ELF-1 (cell line): ENCODE data around the gene EDEM3.
"Not testable (repeated sequence)": the region's sequence is repeated elsewhere in the genome, so short reads cannot be mapped to it uniquely, and the experiment has no call there.

ENCODE experiments used
- DNase-seq: peaks from one replicate; pipeline ENCODE4 v3.0.0-alpha.2; 2016; ENCODE audit warnings: low read depth, low spot score

EDEM3 gene, protein sequence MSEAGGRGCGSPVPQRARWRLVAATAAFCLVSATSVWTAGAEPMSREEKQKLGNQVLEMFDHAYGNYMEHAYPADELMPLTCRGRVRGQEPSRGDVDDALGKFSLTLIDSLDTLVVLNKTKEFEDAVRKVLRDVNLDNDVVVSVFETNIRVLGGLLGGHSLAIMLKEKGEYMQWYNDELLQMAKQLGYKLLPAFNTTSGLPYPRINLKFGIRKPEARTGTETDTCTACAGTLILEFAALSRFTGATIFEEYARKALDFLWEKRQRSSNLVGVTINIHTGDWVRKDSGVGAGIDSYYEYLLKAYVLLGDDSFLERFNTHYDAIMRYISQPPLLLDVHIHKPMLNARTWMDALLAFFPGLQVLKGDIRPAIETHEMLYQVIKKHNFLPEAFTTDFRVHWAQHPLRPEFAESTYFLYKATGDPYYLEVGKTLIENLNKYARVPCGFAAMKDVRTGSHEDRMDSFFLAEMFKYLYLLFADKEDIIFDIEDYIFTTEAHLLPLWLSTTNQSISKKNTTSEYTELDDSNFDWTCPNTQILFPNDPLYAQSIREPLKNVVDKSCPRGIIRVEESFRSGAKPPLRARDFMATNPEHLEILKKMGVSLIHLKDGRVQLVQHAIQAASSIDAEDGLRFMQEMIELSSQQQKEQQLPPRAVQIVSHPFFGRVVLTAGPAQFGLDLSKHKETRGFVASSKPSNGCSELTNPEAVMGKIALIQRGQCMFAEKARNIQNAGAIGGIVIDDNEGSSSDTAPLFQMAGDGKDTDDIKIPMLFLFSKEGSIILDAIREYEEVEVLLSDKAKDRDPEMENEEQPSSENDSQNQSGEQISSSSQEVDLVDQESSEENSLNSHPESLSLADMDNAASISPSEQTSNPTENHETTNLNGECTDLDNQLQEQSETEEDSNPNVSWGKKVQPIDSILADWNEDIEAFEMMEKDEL

GRCh38 chr1:184754476-184755225 is at the start of gene EDEM3:
Gene EDEM3, minus strand, starts transcription at chr1:184754858. Its CDS starts 212 bp downstream, at chr1:184754646.
- peak; percentile 100 for DNase-seq

DNA sequence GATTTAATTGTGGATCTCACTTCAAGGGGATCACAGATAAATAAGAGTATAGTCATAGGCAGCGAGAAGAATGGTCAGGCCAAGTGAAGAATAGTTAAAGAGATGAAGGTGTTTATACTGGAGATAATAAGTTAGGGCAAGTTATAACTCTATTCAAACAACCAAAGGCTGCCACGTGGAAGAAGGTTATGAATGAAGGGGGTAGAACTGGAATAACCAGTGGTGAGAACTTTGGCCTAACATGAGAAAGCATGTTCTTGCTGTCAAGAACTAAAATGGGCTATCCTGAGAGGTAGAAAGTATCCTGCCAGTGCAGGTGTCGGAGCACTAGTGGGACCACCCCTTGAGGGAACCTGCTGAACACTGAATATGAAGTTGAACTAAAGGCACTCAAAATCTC is 49.6 kb upstream of the EDEM3 start:
- no peak for DNase-seq

DNA sequence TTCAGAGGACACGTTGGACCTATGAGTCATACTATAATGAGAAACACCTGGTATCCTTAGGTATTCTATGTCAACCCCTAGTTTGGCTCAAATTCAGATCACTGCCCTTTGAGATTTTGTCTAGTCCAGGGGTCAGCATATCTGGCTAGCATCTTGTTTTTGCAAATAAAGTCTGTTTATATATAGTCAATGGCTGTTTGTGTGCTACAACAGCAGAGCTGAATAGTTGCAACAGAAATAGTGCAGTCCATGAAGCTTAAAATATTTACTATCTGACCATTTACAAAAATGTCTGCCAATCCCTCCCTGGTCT is 48.5 kb upstream of the EDEM3 start:
- no peak for DNase-seq

DNA sequence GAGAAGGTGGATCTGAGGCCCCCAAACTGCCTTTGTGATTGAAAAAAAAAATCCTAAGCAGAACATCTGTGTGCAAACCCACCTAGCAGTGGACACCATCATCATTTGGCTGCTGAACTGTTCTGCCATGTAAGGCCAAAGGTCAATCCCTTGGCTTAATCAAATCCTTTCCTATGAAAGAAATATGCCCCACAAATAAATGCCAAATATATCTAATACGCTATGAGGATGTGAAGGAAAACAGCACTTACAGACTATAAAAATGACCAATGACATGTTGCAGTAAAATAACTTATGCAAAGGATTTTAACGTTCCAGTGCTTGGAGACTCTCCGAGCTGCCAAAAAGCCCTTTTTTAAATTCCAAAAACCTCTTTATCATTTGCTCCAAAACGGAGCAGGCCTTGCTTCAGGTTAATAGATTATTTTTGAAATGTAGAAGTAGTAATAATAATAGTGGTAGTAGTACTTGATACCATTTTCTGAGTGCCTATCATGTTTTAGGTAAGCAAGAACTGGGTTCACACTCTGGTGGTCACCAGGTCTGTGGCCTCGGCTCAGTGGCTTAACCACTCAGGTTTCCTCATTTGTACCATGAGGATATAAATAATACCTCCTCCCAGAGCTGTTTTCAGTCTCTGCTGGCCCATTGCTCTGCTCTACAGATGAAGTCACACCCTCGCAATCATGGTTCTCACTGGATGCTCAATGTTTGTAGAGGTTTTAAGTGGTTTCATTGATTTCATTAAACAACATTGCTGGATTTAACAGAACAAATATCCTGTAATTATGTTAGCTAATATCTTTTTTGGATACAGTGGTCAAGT is 47.9 kb upstream of the EDEM3 start:
- no peak for DNase-seq

- no peak for DNase-seq
Measured at GRCh38 chr1:184801503-184801902, 46.8 kb upstream of the EDEM3 start.

DNA sequence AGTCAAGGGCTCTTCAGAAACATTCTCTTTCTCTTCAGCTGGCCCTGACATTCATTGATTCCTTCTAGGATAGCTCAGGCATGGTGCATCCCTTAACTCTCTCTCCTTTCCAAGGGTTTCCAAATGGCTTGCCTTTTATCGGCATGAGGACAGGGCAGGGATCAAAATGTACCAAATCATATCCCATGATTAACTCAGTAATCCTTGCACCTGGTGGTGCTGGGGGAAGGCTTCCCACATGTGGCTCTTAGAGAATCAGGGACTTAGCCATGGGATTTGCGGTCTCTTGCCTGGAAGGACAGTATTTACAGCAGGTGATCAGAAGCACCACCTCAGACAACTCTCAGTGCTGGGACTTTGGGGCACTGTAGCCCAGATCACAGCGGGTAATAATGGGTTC is 46.2 kb upstream of the EDEM3 start:
- no peak for DNase-seq

- no peak for DNase-seq
Measured at GRCh38 chr1:184793967-184794366, 39.3 kb upstream of the EDEM3 start.

GRCh38 chr1:184792450-184792969 is 37.9 kb upstream of the EDEM3 start:
- peak; percentile 40 for DNase-seq

GRCh38 chr1:184791550-184791900 is 36.9 kb upstream of the EDEM3 start:
- DNase-seq = no peak

- no peak for DNase-seq
Measured at GRCh38 chr1:184790642-184791549, 36.2 kb upstream of the EDEM3 start.

- no peak for DNase-seq
Measured at GRCh38 chr1:184789884-184790283, 35.2 kb upstream of the EDEM3 start.

- no peak for DNase-seq
Measured at GRCh38 chr1:184788970-184789369, 34.3 kb upstream of the EDEM3 start.

- no peak for DNase-seq
Measured at GRCh38 chr1:184785529-184785928, 30.9 kb upstream of the EDEM3 start.

DNA sequence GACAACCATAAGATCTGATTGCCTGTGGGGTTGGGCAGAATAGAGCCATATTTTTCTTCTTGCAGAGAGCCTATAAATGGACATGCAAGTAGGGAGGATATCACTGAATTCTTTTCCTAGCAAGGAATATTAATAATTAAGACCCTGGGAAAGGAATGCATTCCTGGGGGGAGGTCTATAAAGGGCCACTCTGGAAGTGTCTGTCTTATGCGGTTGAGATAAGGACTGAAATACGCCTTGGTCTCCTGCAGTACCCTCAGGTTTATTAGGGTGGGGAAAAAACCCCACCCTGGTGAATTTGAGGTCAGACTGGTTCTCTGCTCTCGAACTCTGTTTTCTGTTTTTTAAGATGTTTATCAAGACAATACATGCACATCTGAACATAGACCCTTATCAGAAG is 29.1 kb upstream of the EDEM3 start:
- not testable (repeated sequence) for DNase-seq

DNA sequence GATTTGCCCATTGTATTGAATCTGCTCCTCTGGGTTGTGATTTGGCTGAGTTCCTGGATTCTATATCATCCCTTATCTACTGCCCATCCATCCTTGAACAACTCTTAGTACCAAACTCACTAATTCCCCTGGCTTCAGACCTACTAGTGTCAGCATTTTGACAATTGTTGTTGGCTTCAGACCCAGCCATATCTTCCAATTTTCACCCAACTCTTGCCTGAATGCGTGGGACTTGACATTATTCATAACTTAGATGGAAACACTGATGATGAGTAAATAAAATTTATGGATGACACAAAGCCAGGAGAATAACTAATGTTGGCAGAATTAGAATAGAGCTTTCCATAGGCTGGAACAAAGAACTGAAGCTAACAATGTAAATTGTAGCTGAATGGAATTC is 27.3 kb upstream of the EDEM3 start:
- DNase-seq = no peak

DNA sequence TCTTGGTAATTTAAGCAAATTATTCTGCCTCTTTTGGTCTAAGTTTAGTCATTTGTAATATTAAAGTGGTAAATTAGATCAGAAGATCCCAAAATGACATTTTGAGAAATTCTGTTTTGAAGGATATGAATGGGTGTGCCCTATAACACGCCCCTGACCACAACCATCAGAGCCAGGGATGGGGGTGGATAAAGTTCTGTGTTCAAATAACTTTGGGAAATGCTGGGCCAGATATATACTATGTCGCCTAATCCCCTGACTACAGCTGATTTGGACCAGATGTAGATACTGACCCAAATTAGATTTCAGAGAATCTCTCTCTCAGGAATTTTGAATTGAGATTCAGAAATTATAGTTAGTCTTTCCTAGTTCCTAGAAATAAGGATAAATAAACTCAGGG is 21.2 kb upstream of the EDEM3 start:
- DNase-seq = no peak

GRCh38 chr1:184775329-184775728 is 20.7 kb upstream of the EDEM3 start:
- no peak for DNase-seq

- DNase-seq = no peak
Measured at GRCh38 chr1:184773762-184774320, 19.2 kb upstream of the EDEM3 start.

- peak; percentile 21 for DNase-seq
Measured at GRCh38 chr1:184771190-184771691, 16.6 kb upstream of the EDEM3 start.
